Measurements from ENCODE around the gene STPG1. TPM values are rescaled to one million over a fixed set of nuclear protein-coding genes. Genes with fewer than 3 reads are reported as not detected.

The STPG1 gene
- total RNA-seq, 1 donor, result 7.2 TPM

- no peaks in the 10 kb centered on the region for H3K27me3 ChIP-seq (ENCODE audit: insufficient read depth, low read length)
- no peak overlapping the region for H3K4me2 ChIP-seq (ENCODE audit: insufficient read depth, low read length)
- no peak for DNase-seq (ENCODE audit: insufficient read length, low spot score, missing footprints)
- no peaks in the 10 kb centered on the region for H3K36me3 ChIP-seq (ENCODE audit: insufficient read depth, low read length)
- no peak for TF ChIP-seq CTCF (IDR thresholded peaks at IDR 0.05; ENCODE audit: extremely low read depth, low read depth, low read length)
- H3K27ac ChIP-seq (ENCODE audit: low read depth, low read length), result no peak overlapping the region
- peaks cover 33% of the 10 kb centered on the region for H3K4me1 ChIP-seq (ENCODE audit: insufficient read depth, low read length)
- H4K20me1 ChIP-seq (ENCODE audit: insufficient read depth, low read length), result no peaks in the 10 kb centered on the region
- no peak overlapping the region for H3K4me3 ChIP-seq (ENCODE audit: insufficient read depth, low read length)
- H3K79me2 ChIP-seq (ENCODE audit: insufficient read depth, low read length), result peaks cover 8% of the 10 kb centered on the region
- H2AFZ ChIP-seq (ENCODE audit: low read length), result no peak overlapping the region
- no peaks in the 10 kb centered on the region for H3K9me3 ChIP-seq (ENCODE audit: low read depth, low read length)
These were observed 2.8 kb downstream of the STPG1 start for GRCh38 chr1:24410750-24411149.

- TF ChIP-seq CTCF (IDR thresholded peaks at IDR 0.05; ENCODE audit: extremely low read depth, low read depth, low read length), result no peak
- peak; percentile 76 for DNase-seq (ENCODE audit: insufficient read length, low spot score, missing footprints)
- Histone ChIP-seq H3K36me3 (ENCODE audit: insufficient read depth, low read length) (no peaks in the 10 kb centered on the region), H3K4me2 (ENCODE audit: insufficient read depth, low read length) (peak overlapping the region; percentile 20), H3K9me3 (ENCODE audit: low read depth, low read length) (no peaks in the 10 kb centered on the region), H3K4me1 (ENCODE audit: insufficient read depth, low read length) (peaks cover 29% of the 10 kb centered on the region), H3K4me3 (ENCODE audit: insufficient read depth, low read length) (no peak overlapping the region), H3K79me2 (ENCODE audit: insufficient read depth, low read length) (peaks cover 8% of the 10 kb centered on the region), H4K20me1 (ENCODE audit: insufficient read depth, low read length) (no peaks in the 10 kb centered on the region), H3K27ac (ENCODE audit: low read depth, low read length) (peak overlapping the region; percentile 64), H2AFZ (ENCODE audit: low read length) (peak overlapping the region; percentile 45), H3K27me3 (ENCODE audit: insufficient read depth, low read length) (no peaks in the 10 kb centered on the region)
These were observed 4.0 kb downstream of the STPG1 start for GRCh38 chr1:24409535-24409934.

DNA sequence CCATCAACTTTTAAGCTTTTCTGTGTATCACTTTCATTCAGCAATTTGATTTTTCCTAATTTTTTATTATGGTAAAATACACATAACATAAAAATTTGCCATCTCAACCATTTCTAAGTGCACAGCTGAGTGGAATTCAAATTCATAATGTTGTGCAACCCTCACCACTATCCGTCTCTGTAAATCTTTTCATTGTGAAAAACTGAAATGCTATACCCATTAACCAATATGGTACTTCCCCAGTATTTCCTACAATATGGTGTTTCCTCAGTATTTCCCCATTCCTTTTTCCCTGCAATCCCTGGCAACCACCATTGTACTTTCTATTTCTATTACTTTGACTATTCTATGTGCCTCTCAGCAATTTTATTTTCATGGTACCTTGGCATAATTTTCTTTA, 6.8 kb downstream of the STPG1 start:
- Histone ChIP-seq H3K27me3 (ENCODE audit: insufficient read depth, low read length) (no peaks in the 10 kb centered on the region), H3K36me3 (ENCODE audit: insufficient read depth, low read length) (no peaks in the 10 kb centered on the region), H3K4me1 (ENCODE audit: insufficient read depth, low read length) (peaks cover 16% of the 10 kb centered on the region), H3K4me2 (ENCODE audit: insufficient read depth, low read length) (no peak overlapping the region), H3K79me2 (ENCODE audit: insufficient read depth, low read length) (no peaks in the 10 kb centered on the region), H3K9me3 (ENCODE audit: low read depth, low read length) (no peaks in the 10 kb centered on the region), H2AFZ (ENCODE audit: low read length) (no peak overlapping the region), H3K4me3 (ENCODE audit: insufficient read depth, low read length) (no peak overlapping the region), H4K20me1 (ENCODE audit: insufficient read depth, low read length) (no peaks in the 10 kb centered on the region), H3K27ac (ENCODE audit: low read depth, low read length) (no peak overlapping the region)
- no peak for DNase-seq (ENCODE audit: insufficient read length, low spot score, missing footprints)
- no peak for TF ChIP-seq CTCF (IDR thresholded peaks at IDR 0.05; ENCODE audit: extremely low read depth, low read depth, low read length)

DNA sequence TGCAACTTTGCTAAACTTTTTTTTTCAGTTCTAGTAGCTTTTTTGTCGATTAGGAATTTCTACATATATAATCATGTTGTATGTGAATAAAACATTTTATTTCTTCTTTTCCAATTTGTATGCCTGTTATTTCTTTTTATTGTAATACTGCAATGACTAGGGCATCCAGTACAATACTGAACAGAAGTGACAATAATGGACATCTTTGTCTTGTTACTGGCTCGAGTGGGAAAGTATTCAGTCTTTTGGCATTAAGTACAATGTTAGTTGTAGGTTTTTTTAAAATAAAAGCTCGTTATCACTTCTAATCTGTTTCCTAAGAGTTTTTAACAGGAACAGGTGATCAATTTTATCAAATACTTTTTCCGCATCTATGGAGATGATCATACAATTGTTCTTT, 9.8 kb downstream of the STPG1 start:
- no peaks in the 10 kb centered on the region for H3K79me2 ChIP-seq (ENCODE audit: insufficient read depth, low read length)
- no peaks in the 10 kb centered on the region for H3K27me3 ChIP-seq (ENCODE audit: insufficient read depth, low read length)
- H3K9me3 ChIP-seq (ENCODE audit: low read depth, low read length), result no peaks in the 10 kb centered on the region
- H3K27ac ChIP-seq (ENCODE audit: low read depth, low read length), result no peak overlapping the region
- H4K20me1 ChIP-seq (ENCODE audit: insufficient read depth, low read length), result no peaks in the 10 kb centered on the region
- H3K4me3 ChIP-seq (ENCODE audit: insufficient read depth, low read length), result no peak overlapping the region
- TF ChIP-seq CTCF (IDR thresholded peaks at IDR 0.05; ENCODE audit: extremely low read depth, low read depth, low read length), result no peak
- no peak overlapping the region for H2AFZ ChIP-seq (ENCODE audit: low read length)
- no peaks in the 10 kb centered on the region for H3K36me3 ChIP-seq (ENCODE audit: insufficient read depth, low read length)
- H3K4me2 ChIP-seq (ENCODE audit: insufficient read depth, low read length), result no peak overlapping the region
- no peak for DNase-seq (ENCODE audit: insufficient read length, low spot score, missing footprints)
- H3K4me1 ChIP-seq (ENCODE audit: insufficient read depth, low read length), result peaks cover 4% of the 10 kb centered on the region

Data from osteoblast (primary cell).